Endothelial cell of umbilical vein (primary cell): ENCODE results near the gene NUDT16L1.

Experiments used
- CTCF ChIP-seq, 2 donors: IDR thresholded peaks; 1 replicate in 1 of 2; 2 replicates in 1 of 2; pipeline ENCODE4 v1.5.1; 2011; ENCODE audit warnings: low read length in 2 of 2, mild to moderate bottlenecking in 2 of 2, moderate library complexity in 2 of 2, control low read depth in 1 of 2, inconsistent platforms in 1 of 2, low read depth in 1 of 2; ENCODE audit not compliant: insufficient read depth in 1 of 2; ENCODE audit errors: extremely low read depth in 1 of 2
- EZH2 ChIP-seq: IDR thresholded peaks from 2 replicates; pipeline ENCODE4 v1.6.1; 2012; ENCODE audit warnings: borderline replicate concordance, low read depth, mild to moderate bottlenecking, moderate library complexity, low read length, inconsistent platforms; ENCODE audit not compliant: severe bottlenecking
- FOS ChIP-seq: IDR thresholded peaks from 2 replicates; pipeline ENCODE4 v1.6.1; 2011; ENCODE audit warnings: mild to moderate bottlenecking, low read length, moderate library complexity, borderline replicate concordance; ENCODE audit not compliant: insufficient read depth
- GATA2 ChIP-seq: IDR thresholded peaks from 2 replicates; pipeline ENCODE4 v1.7.0; 2011; ENCODE audit warnings: low read depth, mild to moderate bottlenecking, moderate library complexity, mixed read lengths, low read length; ENCODE audit not compliant: insufficient read length, insufficient read depth
- POLR2A ChIP-seq: IDR thresholded peaks from 2 replicates; pipeline ENCODE4 v1.6.1; 2012; ENCODE audit warnings: low read depth, mild to moderate bottlenecking, control low read depth, low read length
- POLR2AphosphoS5 ChIP-seq: IDR thresholded peaks from 2 replicates; pipeline ENCODE4 v1.6.1; 2012; ENCODE audit warnings: low read depth, mild to moderate bottlenecking, control low read depth, low read length, moderate library complexity; ENCODE audit not compliant: insufficient read depth

GRCh38 chr16:4733747-4734062 lies 40.3 kb downstream of the NUDT16L1 start:
- TF ChIP-seq CTCF (IDR thresholded peaks at IDR 0.05; ENCODE audit: extremely low read depth in 1 of 2, insufficient read depth in 1 of 2, low read depth in 1 of 2, low read length in 2 of 2), result no peak
- no peak for TF ChIP-seq POLR2A
- TF ChIP-seq POLR2AphosphoS5, result no peak
- no peak for TF ChIP-seq GATA2
- TF ChIP-seq FOS, result no peak
- TF ChIP-seq EZH2, result no peak
